GM18868 (cell line): ENCODE data around the gene ZFR.
A peak's percentile ranks its signal among the peaks of the same experiment; 100 is the strongest.
"Not testable (repeated sequence)": the region's sequence is repeated elsewhere in the genome, so short reads cannot be mapped to it uniquely, and the experiment has no call there.

Source experiments
- ATAC-seq: cut with Tn5 transposase; IDR thresholded peaks from one replicate; pipeline ENCODE4 v1.9.1; 2021; ENCODE audit warnings: mild to moderate bottlenecking, moderate library complexity; ENCODE audit not compliant: unreplicated experiment

Gene ZFR

DNA sequence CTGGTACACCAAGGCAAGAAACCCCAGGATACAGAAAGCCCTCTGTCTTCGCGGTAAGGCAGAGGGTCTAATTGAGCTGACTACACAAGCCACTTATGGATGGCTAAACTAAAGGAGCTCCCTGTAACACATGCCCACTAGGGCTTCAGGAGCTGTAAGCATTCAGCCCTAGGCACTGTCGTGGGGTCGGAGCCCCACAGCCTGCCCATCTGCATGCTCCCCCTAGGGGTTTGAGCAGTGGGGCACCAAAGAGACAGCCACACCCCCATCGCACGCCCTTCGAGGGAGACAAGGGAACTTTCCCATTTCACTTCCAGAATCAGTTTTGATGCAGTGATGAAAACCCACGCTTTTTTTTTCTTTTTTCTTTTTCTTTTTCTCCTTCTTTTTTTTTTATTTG lies 120.8 kb downstream of the ZFR start:
- ATAC-seq, result no peak

DNA sequence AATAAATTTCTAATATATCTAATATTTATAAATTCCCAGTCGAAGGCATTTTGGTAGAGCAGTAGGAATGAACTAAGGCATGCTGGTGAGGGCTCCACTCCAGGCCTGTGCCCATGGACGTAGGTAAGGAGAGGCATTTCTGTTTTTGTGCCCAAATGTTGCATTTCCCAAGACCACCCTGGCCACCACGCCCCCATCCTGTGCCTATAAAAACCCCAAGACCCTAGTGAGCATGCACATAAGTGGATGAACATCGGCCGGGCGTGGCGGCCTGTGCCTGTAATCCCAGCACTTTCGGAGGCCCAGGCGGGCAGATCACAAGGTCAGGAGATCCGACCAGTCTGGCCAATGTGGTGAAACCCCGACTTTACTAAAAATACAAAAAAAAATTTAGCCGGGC lies 121.7 kb downstream of the ZFR start:
- ATAC-seq, result no peak

DNA sequence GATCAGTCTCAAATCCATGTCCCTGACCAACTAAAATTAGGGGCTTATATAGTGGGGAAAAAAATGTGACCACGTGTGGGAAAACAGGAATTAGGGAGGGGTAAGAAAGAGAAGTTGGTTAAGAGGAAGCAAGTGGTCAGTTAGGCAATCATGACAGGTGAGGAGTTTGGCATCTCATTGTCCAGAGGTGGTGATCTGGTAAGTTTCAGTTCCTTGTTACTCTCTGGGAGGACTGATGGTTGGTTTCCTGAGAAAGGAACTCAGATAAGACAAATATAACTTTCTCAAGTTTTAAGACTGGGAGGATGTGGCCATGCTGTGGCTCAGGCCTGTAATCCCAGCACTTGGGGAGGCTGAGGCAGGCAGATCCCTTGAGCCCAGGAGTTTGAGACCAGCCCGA lies 122.8 kb downstream of the ZFR start:
- ATAC-seq, result not testable (repeated sequence)

DNA sequence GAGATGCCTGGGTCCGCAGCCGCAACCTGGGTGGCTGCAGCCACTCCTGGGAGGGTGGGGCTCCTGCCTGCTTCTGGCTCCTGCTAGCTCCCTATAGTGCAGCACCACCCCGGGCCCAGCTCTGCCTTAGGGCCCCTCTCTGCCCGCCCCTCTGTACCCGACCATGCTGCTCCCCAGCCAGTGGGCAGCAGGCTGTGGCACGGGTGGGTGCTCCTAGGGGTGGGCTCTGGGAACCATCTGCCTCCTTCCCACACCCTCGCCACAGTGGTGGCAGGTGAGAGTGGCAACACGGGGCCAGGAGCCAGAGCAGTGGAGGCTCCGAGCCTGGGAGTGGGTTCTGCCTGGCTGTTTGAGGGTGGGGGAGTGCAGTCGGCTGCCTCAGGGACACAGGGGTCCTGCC lies 124.0 kb downstream of the ZFR start:
- no peak for ATAC-seq

DNA sequence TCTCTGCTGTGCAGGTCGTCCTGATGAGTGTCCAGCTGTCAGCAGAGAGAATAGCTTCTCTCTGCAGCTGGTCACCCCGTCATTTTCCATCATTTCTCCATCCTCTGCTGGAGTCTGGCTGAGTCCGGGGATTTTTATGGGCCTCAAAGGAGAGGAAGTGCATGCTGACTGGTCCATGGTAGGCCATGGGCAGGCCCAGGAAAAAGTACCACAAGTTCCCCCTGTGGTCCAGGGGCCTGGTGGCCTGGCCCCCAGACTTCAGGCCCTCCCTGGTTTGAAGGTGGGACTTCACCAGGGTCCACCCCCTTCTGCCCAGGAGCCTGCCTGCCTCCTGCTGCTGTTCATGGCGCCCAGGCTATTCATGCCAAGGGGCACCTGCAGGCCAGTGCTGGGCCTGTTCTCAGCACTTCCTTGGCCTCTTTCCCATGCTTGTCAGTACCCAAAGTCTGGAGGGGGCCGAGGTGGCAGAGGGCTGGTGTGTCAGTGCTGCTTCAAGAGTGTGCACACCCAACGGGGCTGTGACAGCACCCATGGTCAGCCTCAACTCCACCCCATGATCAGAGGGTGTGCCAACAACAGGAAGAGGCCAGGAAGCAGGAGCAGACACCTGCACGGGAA lies 124.5 kb downstream of the ZFR start:
- ATAC-seq, result no peak

DNA sequence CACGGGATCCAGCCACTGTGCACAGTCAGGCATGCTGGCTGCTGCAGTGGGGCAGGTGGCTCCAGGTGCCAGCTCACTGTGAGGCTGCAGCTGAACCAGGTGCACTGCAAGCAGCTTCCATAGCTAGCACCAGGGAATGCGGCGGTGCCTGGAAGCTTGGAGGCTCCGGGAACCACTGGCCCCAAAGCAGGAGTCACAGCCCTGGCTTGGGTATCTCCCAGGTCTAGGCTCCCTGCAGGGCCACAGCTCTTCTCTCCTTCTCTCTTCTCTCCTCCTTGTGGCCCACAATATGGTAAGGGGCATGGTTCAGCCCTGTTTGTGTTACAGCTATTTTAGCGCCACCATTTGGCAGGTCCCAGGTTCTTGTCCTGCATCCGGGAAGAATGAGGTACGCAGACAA lies 125.1 kb downstream of the ZFR start:
- ATAC-seq, result no peak

DNA sequence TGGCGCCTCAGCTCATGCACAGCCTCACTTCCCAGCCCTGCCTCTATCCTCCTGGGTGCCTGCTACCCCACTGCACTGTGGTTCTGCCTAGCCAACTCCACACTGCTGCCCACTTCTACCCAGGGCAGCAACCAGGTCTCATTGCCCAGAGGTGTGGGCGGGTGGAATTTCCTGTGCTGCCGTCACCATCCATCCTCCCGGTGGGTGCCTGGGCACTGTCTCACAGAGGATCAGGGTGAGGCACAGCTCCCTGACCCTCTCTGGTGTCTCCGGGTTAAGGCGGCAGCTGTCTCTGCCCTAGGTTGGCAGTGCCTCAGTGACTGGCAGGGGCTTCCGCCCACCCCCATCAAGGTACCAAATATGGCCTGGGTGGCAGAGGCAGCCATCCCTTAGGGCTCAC lies 127.5 kb downstream of the ZFR start:
- ATAC-seq, result no peak

DNA sequence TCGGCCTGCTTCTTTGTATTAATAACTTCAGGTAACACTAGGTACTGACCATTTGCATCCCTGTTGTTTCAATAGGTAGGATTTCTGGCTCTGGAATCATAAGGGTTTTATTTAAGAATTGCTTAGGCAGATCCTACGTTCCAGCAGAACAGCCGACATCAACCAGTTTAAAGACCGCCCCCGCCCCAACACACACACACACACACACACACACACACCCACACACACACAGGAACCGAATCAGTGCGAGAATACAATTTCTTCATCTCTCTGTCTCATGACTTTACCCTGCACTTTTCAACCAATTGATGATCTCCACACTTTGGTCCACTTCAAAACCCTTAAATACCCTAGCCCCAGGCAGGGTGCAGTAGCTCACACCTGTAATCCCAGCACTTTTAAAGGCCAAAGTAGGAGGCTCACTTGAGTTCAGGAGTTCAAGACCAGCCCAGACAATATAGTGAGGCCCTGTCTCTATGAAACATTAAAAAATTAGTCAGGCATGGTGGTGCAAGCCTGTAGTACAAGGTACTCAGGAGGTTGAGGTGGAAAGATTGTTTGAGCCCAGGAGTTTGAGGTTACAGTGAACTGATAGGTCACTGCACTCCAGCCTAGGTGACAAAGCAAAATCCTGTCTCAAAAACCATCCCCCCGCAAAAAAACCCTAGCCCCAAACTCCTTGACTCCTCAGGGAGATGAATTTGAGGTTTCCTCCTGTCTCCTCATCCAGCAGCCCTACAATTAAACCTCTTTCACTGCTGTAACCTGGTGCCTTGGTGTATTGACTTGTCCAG lies 129.1 kb downstream of the ZFR start:
- ATAC-seq, result no peak

DNA sequence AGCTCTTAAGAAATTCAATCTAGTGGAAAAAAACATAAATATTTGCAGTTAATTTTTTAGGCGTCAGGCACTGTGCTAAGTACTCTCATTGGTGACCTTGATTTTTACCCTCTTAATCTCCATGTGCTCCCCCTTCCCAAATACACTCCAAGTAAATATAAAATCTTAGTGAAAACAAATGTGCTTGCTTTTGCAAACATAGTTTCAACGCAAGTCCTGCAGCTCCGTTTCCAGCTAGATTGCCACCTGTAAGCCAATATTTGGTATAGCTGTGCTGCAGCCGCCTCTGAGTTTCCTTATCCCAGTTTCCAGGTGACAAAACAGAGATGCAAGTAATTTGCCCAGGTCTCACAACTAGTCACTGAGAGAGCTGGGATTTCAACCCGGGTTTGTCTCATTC lies 129.9 kb downstream of the ZFR start:
- no peak for ATAC-seq

DNA sequence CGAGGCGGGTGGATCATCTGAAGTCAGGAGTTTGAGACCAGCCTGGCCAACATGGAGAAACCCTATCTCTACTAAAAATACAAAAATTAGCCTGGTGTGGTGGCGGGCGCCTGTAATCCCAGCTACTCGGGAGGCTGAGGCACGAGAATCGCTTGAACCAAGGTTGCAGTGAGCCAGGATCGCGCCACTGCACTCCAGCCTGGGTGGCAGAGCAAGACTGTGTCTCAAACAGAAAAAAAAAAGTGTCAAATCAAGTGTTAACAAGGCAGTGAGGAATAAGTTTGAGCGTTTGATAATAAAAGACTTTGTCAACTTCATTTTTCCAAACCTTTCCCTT lies 130.4 kb downstream of the ZFR start:
- not testable (repeated sequence) for ATAC-seq

DNA sequence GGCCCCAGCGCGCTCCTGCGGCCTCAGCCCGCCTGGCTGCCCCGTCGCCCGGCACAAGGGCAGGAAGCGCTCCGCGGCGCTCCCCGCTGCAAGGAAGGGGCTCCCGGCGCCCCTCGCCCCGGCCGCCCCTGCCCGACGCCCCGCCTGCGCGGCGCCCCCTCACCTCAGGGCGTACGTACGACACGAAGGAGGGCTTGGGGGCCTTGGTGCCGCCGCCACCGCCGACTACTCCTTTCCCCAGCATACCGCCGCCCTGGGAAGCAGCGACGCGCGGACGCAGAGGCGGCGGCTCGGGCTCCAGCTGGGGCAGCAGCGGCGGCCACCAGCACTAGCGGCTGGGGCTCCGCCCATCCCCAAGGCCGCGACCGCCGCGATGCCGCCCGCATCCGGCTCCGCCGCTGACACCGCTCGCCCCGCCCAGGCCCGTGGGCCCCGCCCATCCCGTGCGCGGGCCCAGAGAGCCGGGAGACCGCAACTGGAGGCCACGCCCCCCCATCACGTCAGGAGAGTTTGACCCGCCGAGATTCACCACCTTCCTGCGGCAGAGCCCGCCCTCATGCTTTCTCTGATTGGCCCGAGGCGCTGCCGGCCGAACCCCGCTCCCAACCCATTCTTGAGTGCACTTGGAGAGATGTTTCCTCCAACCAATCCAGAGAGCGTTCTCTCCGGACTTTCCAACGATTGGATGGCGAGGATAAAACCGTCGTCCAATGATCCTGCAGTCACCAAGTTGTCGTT lies 131.8 kb downstream of the ZFR start, which contains the start of gene MTMR12:
Gene MTMR12, minus strand, starts transcription at position 345 of the 738 bp plus-strand sequence. Its CDS starts 101 bp downstream, at position 244.
- peak; percentile 91 for ATAC-seq

DNA sequence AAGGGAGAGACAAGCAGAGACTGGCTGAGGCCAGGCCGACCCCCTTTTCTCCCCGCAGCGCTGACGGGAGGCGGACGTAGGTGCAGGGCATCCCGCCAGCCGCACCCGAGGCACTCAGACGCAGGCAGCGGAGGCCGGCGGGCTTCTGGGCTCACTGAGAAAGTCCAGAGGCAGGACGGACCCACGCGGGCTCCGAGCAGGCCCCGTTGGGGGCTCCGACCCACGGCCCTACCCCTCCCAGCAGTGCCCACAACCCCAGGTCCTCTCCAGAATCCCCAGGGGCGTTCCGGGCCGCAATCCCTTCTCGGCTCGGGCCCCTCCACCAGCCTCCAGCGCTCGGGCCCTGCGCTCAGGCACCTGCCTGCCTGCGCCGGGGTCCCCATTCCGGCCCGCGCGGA lies 132.3 kb downstream of the ZFR start:
- peak; percentile 21 for ATAC-seq

DNA sequence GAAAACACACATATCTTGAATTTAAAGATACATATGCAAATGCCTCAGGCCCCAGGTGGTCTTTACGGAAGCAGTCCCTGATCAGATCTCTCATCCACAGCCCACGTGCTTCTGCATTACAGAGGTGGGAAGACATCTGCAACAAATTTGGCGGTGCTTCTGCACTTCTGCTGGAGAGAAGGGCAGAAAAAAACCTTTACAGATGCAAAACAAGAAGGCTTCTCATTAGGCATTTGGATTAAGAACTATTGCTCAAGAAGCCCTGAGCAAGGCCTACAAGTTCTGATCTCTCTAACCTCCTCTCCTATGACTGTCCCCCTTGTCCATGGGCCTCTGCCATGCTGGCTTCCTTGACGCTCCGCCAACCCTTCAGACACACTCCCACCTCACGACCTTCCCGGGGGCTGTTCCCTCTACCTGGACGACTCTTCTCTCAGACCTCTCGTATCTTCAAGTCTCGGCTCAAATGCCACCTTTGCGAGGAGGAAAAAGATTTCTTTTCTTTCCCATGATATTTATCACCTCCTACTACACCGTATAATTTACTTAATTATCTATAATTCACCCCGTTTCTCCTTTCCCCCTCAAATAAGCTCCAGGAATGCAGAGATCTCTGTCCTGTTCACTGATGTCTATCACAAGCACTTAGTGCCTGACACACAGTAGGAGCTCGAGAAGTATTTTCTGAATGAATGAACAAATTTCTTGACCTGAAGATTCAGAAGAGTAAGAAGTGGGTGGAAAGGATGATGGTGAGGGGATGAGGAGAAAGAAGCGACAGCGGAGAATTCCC lies 132.9 kb downstream of the ZFR start:
- ATAC-seq, result no peak

DNA sequence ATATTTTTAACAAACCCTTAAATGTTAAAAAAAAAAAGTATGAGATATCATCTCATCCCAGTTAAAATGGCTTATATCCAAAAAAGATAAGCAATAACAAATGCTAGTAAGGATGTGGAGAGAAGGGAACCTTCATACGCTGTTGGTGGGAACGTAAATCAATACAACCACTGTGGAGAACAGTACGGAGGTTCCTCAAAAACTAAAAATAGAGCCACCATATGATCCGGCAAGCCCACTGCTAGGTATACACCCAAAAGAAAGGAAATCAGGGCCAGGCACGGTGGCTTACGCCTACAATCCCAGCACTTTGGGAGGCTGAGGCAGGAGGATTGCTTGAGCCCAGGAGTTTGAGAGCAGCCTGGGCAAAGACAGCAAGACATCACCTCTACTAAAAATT lies 134.8 kb downstream of the ZFR start:
- ATAC-seq, result no peak

DNA sequence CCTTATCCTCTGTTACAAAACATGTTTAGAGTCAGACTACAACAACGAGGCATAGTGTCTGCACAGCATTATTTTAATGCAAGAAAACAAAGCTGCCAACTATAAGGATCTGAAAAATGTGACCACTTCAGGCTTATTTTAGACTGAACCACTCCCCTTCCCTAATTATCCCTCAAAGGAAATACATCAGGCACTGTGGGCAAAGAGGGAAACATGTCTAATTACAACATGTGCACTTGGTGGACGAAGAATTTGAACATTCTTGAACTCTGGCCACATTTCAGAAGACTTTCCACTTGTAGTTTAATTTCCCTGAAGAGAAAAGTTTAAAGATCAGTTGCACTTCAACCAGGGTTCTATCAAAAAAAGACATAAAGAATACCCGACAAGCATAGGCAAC lies 135.6 kb downstream of the ZFR start:
- ATAC-seq, result no peak

DNA sequence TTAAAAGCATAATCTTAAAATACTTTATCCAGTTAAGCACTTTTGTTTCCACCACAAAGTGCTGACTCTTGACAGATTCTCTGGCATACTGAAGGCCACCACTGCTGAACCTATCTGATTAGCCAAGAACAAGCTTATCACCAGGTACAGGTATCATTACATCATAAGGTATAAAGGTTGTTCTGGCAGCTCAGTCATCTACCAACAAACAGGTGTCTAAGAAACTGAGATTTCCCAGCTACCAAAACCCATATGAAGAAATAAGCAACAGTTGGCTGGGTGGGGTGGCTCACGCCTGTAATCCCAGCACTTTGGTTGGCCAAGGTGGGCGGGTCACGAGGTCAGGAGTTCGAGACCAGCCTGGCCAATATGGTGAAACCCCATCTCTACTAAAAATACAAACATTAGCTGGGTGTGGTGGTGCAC lies 136.8 kb downstream of the ZFR start:
- ATAC-seq, result no peak

DNA sequence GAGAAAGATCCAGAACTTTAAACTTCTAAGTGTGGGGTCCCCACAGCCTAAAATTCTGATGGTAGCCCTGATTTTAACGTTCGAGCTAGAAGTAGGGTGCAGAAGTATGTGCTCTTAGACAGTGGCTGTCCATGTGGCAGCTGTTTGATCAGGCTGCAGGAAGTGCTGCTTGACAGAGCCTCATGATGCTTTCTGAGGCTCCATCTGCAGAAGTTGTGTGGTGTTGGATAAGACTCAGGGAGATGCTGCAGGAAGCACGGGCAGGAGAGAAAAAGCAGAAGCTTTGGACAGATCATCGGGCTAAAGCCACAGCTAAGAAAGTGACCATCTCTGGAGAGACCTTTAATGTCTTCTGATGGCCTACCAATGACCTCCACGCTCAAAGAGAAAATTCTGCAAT lies 139.9 kb downstream of the ZFR start:
- no peak for ATAC-seq
